GM10266 (cell line): ENCODE data around the gene RUFY2.

Source experiments
- DNase-seq: peaks from one replicate; pipeline ENCODE4 v3.0.0; 2012; ENCODE audit errors: extremely low spot score
- CTCF ChIP-seq: IDR thresholded peaks from 2 replicates; pipeline ENCODE4 v1.5.1; 2012; ENCODE audit warnings: mild to moderate bottlenecking, low read depth; ENCODE audit not compliant: control insufficient read depth, insufficient read depth; ENCODE audit errors: missing control alignments

The RUFY2 gene

GRCh38 chr10:68397005-68397404 lies 10.1 kb downstream of the RUFY2 start:
- TF ChIP-seq CTCF, result no peak

GRCh38 chr10:68385740-68386139 lies 21.3 kb downstream of the RUFY2 start:
- DNase-seq, result no peak
- TF ChIP-seq CTCF, result no peak

More at GRCh38 chr10:68397005-68397404, 10.1 kb downstream of the RUFY2 start:
- DNase-seq, result no peak

GRCh38 chr10:68371604-68372003 lies 35.5 kb downstream of the RUFY2 start:
- no peak for TF ChIP-seq CTCF

GRCh38 chr10:68367121-68367520 lies 40.0 kb downstream of the RUFY2 start:
- TF ChIP-seq CTCF, result no peak
- DNase-seq, result no peak

More at GRCh38 chr10:68371604-68372003, 35.5 kb downstream of the RUFY2 start:
- DNase-seq, result no peak

- TF ChIP-seq CTCF, result no peak
- no peak for DNase-seq
Measured at GRCh38 chr10:68366600-68366999, 40.5 kb downstream of the RUFY2 start.

GRCh38 chr10:68365611-68366010 lies 41.5 kb downstream of the RUFY2 start:
- no peak for TF ChIP-seq CTCF
- no peak for DNase-seq

GRCh38 chr10:68364101-68364886 lies 42.8 kb downstream of the RUFY2 start:
- no peak for DNase-seq

More at GRCh38 chr10:68364101-68364886, 42.8 kb downstream of the RUFY2 start:
- TF ChIP-seq CTCF, result no peak
